Measurements from ENCODE around the gene STX11. TPM values are rescaled to one million over a fixed set of nuclear protein-coding genes. Genes with fewer than 3 reads are reported as not detected.

The STX11 gene
- total RNA-seq, 1 donor from 2014 or later: 6.8 TPM

GRCh38 chr6:144149558-144149893 lies 791 bp upstream of the STX11 start:
- Histone ChIP-seq H3K36me3 (no peaks in the 10 kb centered on the region), H3K4me1 (peaks cover 46% of the 10 kb centered on the region), H3K4me3 (peak overlapping the region; percentile 86), H3K27ac (replicated peaks) (peak overlapping the region; percentile 84), H3K27me3 (ENCODE audit: low read depth) (no peaks in the 10 kb centered on the region), H3K9me3 (replicated peaks) (no peaks in the 10 kb centered on the region)
- DNase-seq: no peak
- TF ChIP-seq, protein P1, sequence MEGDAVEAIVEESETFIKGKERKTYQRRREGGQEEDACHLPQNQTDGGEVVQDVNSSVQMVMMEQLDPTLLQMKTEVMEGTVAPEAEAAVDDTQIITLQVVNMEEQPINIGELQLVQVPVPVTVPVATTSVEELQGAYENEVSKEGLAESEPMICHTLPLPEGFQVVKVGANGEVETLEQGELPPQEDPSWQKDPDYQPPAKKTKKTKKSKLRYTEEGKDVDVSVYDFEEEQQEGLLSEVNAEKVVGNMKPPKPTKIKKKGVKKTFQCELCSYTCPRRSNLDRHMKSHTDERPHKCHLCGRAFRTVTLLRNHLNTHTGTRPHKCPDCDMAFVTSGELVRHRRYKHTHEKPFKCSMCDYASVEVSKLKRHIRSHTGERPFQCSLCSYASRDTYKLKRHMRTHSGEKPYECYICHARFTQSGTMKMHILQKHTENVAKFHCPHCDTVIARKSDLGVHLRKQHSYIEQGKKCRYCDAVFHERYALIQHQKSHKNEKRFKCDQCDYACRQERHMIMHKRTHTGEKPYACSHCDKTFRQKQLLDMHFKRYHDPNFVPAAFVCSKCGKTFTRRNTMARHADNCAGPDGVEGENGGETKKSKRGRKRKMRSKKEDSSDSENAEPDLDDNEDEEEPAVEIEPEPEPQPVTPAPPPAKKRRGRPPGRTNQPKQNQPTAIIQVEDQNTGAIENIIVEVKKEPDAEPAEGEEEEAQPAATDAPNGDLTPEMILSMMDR (IDR thresholded peaks at IDR 0.05; ENCODE audit: borderline replicate concordance): no peak
- intact Hi-C loops (cut with micrococcal nuclease): no loop called here

GRCh38 chr6:144150710-144151657 lies 667 bp downstream of the STX11 start:
- H3K27ac ChIP-seq (replicated peaks): peak overlapping the region; percentile 84

GRCh38 chr6:144152334-144152900 lies 2.1 kb downstream of the STX11 start:
- Histone ChIP-seq H3K36me3 (no peaks in the 10 kb centered on the region), H3K9me3 (replicated peaks) (no peaks in the 10 kb centered on the region), H3K4me1 (peaks cover 63% of the 10 kb centered on the region), H3K27ac (replicated peaks) (peak overlapping the region; percentile 11), H3K27me3 (ENCODE audit: low read depth) (no peaks in the 10 kb centered on the region), H3K4me3 (no peak overlapping the region)
- DNase-seq: no peak
- intact Hi-C loops (cut with micrococcal nuclease): no loop called here
- TF ChIP-seq, protein P1 (IDR thresholded peaks at IDR 0.05; ENCODE audit: borderline replicate concordance): no peak

More at GRCh38 chr6:144150710-144151657, 667 bp downstream of the STX11 start:
- no peaks in the 10 kb centered on the region for H3K27me3 ChIP-seq (ENCODE audit: low read depth)
- no peaks in the 10 kb centered on the region for H3K9me3 ChIP-seq (replicated peaks)
- no peaks in the 10 kb centered on the region for H3K36me3 ChIP-seq
- TF ChIP-seq, protein P1 (IDR thresholded peaks at IDR 0.05; ENCODE audit: borderline replicate concordance): peak; percentile 52
- peak overlapping the region; percentile 86 for H3K4me3 ChIP-seq
- DNase-seq: no peak
- H3K4me1 ChIP-seq: peaks cover 50% of the 10 kb centered on the region
- intact Hi-C loops (cut with micrococcal nuclease): no loop called here

- peaks cover 72% of the 10 kb centered on the region for H3K4me1 ChIP-seq
- intact Hi-C loops (cut with micrococcal nuclease): no loop called here
- H3K27ac ChIP-seq (replicated peaks): peak overlapping the region; percentile 11
- no peaks in the 10 kb centered on the region for H3K36me3 ChIP-seq
- DNase-seq: no peak
- H3K9me3 ChIP-seq (replicated peaks): no peaks in the 10 kb centered on the region
- no peaks in the 10 kb centered on the region for H3K27me3 ChIP-seq (ENCODE audit: low read depth)
- TF ChIP-seq, protein P1 (IDR thresholded peaks at IDR 0.05; ENCODE audit: borderline replicate concordance): no peak
- H3K4me3 ChIP-seq: no peak overlapping the region
Measured at GRCh38 chr6:144153260-144153659, 2.9 kb downstream of the STX11 start.

DNA sequence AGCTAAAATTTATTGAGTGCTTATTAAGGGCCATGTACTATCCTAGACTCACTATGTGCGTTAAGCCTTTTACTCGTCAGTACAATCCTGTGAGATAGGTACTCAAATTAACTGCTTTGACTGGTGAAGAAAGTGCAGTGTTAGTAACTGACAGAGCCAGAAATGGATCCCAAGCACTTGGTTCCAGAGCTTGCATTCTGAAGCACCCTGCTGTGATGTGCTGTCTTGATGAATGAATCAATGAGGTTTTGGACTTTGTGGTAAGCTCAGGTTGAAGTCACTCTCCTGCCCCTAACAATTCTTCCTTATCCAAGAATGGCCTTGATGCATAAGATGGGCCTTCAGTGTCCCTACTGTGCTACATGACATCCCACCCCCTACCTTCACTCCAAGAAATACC lies 3.7 kb downstream of the STX11 start:
- DNase-seq: no peak
- Histone ChIP-seq H3K4me1 (peaks cover 79% of the 10 kb centered on the region), H3K4me3 (no peak overlapping the region), H3K9me3 (replicated peaks) (no peaks in the 10 kb centered on the region), H3K36me3 (no peaks in the 10 kb centered on the region), H3K27me3 (ENCODE audit: low read depth) (no peaks in the 10 kb centered on the region), H3K27ac (replicated peaks) (no peak overlapping the region)
- intact Hi-C loops (cut with micrococcal nuclease): no loop called here
- TF ChIP-seq, protein P1 (IDR thresholded peaks at IDR 0.05; ENCODE audit: borderline replicate concordance): no peak

Measured in left ventricle myocardium inferior (tissue), 1 donor.